ENCODE measurements around the gene PLIN5. TPM values are rescaled to one million over a fixed set of nuclear protein-coding genes. Genes with fewer than 3 reads are reported as not detected.

Gene PLIN5
- total and polyA plus RNA-seq, 7 donors: 14.5 to 143 (median 96.1) TPM

DNA sequence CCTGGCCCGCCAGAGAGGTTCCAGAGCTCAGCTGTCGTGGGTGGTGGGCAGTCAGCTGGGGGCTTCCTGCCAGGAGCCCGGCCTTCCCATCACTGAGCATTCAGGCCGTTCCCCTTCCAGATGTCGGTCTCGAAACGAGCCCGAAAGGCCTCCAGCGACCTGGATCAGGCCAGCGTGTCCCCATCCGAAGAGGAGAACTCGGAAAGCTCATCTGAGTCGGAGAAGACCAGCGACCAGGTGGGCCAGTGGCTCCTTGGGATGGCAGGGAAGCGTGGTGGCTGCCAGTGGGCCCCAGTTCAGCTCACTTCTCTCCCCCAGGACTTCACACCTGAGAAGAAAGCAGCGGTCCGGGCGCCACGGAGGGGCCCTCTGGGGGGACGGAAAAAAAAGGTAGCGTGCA, 43.6 kb downstream of the PLIN5 start:
- DNase-seq (no peak), ATAC-seq (no peak)
- WGBS, 3 donors: 97 to 99% (median 97%) methylated on average over 21 of the region's 21 CpGs
- Histone ChIP-seq H3K27ac (no peak overlapping the region), H3K4me3 (no peak overlapping the region), H3K27me3 (ENCODE audit: insufficient read depth in 3 of 3, low read length in 2 of 3) (no peaks in the 10 kb centered on the region), H3K9me3 (no peaks in the 10 kb centered on the region), H3K36me3 (ENCODE audit: insufficient read depth in 1 of 2, low read depth in 1 of 2) (peaks cover 4 to 58% of the 10 kb centered on the region in 2 donors), H3K4me1 (no peaks in the 10 kb centered on the region)
- intact Hi-C loops (cut with DNase I): no loop called here
- TF ChIP-seq, protein P1, sequence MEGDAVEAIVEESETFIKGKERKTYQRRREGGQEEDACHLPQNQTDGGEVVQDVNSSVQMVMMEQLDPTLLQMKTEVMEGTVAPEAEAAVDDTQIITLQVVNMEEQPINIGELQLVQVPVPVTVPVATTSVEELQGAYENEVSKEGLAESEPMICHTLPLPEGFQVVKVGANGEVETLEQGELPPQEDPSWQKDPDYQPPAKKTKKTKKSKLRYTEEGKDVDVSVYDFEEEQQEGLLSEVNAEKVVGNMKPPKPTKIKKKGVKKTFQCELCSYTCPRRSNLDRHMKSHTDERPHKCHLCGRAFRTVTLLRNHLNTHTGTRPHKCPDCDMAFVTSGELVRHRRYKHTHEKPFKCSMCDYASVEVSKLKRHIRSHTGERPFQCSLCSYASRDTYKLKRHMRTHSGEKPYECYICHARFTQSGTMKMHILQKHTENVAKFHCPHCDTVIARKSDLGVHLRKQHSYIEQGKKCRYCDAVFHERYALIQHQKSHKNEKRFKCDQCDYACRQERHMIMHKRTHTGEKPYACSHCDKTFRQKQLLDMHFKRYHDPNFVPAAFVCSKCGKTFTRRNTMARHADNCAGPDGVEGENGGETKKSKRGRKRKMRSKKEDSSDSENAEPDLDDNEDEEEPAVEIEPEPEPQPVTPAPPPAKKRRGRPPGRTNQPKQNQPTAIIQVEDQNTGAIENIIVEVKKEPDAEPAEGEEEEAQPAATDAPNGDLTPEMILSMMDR (IDR thresholded peaks at IDR 0.05): no peak

DNA sequence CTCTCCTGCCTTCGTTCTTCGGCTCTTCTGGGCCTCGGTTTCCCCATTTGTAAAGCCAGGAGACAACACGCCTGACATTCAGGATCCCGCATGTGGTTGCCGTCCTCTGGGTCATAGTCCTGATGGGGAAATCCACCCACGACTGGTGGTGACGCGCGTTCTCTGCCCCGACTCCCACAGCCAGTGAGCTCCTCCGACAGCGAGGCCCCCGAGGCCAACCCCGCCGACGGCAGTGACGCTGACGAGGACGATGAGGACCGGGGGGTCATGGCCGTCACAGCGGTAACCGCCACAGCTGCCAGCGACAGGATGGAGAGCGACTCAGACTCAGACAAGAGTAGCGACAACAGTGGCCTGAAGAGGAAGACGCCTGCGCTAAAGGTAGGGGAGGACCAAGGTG, 46.5 kb downstream of the PLIN5 start:
- no peaks in the 10 kb centered on the region for H3K27me3 ChIP-seq (ENCODE audit: insufficient read depth in 3 of 3, low read length in 2 of 3)
- intact Hi-C loops (cut with DNase I): no loop called here
- no peak for DNase-seq
- TF ChIP-seq, protein P1 (IDR thresholded peaks at IDR 0.05): no peak
- no peaks in the 10 kb centered on the region for H3K9me3 ChIP-seq
- no peak overlapping the region for H3K27ac ChIP-seq
- 90 to 94% (median 93%) methylated on average over 27 to 29 of the region's 29 CpGs for WGBS, 3 donors
- no peak for ATAC-seq
- H3K4me1 ChIP-seq: no peaks in the 10 kb centered on the region
- no peak overlapping the region for H3K4me3 ChIP-seq
- H3K36me3 ChIP-seq (ENCODE audit: insufficient read depth in 1 of 2, low read depth in 1 of 2): peaks cover 0 to 43% of the 10 kb centered on the region in 2 donors

DNA sequence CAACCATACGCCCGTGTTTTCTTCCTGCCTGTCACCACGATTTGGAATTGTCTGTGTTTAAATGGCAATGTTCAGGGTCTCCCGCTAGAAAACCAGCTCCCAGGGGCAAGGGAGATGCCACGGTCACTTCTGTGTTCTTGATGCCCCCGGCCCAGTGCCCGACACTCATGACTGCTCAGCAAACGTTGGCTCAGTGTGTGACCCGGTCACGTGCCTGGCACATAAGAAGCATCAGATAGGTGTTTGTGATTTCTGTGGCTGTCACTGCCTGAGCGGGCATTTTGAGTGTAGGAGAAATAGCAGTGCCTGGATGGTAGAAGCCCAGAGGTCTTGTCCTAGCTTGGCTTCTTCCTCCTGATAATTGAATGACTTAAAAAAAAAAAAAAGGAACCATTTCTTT, 47.5 kb downstream of the PLIN5 start:
- WGBS, 3 donors: 82 to 87% (median 83%) methylated on average over 11 of the region's 11 CpGs
- DNase-seq: no peak
- TF ChIP-seq, protein P1 (IDR thresholded peaks at IDR 0.05): no peak
- intact Hi-C loops (cut with DNase I): no loop called here
- Histone ChIP-seq H3K36me3 (ENCODE audit: insufficient read depth in 1 of 2, low read depth in 1 of 2) (peaks cover 0 to 47% of the 10 kb centered on the region in 2 donors), H3K27me3 (ENCODE audit: insufficient read depth in 3 of 3, low read length in 2 of 3) (no peaks in the 10 kb centered on the region), H3K27ac (no peak overlapping the region), H3K9me3 (no peaks in the 10 kb centered on the region), H3K4me3 (no peak overlapping the region), H3K4me1 (no peaks in the 10 kb centered on the region)
- ATAC-seq: no peak

DNA sequence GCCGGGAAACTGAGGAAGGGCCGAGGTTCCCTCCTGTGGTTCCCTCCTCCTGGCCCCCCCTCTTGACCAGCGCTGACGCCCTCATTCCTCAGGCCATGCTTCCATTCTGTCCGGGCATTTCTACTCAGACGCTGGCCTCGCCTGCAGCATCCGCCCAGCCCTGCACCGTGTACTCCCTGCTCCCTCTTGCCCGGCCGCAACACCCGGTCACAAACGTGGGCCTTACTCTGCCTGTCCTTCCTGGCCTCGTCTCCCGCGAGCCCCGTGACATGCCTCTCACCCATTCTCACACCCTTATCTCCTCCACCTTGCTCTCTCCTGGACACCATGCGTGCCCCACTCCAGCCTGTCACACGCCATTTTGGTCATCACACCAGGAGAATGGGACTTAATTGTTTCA, 51.6 kb downstream of the PLIN5 start:
- intact Hi-C loops (cut with DNase I): no loop called here
- H3K27me3 ChIP-seq (ENCODE audit: insufficient read depth in 3 of 3, low read length in 2 of 3): no peaks in the 10 kb centered on the region

More for the DNA sequence above, 51.6 kb downstream of the PLIN5 start:
- TF ChIP-seq, protein P1 (IDR thresholded peaks at IDR 0.05): no peak
- ATAC-seq (no peak), DNase-seq (no peak)
- no peak overlapping the region for H3K4me3 ChIP-seq
- H3K36me3 ChIP-seq (ENCODE audit: insufficient read depth in 1 of 2, low read depth in 1 of 2): peaks cover 0 to 38% of the 10 kb centered on the region in 2 donors
- H3K9me3 ChIP-seq: no peaks in the 10 kb centered on the region
- H3K4me1 ChIP-seq: no peaks in the 10 kb centered on the region
- H3K27ac ChIP-seq: no peak overlapping the region
- WGBS, 3 donors: 84 to 92% (median 88%) methylated on average over 17 to 19 of the region's 19 CpGs
